ENCODE measurements around the gene FGF18.

Gene FGF18

DNA sequence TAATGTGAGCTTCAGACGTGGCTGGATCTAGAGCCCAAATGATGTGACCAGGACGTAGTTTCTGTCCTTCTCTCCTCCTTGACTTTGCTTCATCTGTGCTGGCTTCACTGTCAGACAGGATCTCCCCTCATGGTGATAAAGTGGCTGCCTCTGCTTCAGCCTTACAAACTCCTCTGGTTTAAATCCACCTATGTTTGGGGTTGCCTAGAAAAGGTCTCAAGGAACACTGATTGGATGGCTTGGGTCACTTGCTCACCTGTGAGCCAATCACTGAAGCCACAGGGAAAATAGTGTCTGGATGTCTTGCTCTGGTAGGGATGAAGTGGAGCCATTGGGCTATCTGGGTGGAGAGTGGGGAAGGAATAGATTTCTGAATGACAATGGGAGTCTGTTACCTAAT, 36.1 kb downstream of the FGF18 start:
- intact Hi-C loops (cut with DNase I; ENCODE audit: low total_unique reads): no loop called here
- TF ChIP-seq, protein P1, sequence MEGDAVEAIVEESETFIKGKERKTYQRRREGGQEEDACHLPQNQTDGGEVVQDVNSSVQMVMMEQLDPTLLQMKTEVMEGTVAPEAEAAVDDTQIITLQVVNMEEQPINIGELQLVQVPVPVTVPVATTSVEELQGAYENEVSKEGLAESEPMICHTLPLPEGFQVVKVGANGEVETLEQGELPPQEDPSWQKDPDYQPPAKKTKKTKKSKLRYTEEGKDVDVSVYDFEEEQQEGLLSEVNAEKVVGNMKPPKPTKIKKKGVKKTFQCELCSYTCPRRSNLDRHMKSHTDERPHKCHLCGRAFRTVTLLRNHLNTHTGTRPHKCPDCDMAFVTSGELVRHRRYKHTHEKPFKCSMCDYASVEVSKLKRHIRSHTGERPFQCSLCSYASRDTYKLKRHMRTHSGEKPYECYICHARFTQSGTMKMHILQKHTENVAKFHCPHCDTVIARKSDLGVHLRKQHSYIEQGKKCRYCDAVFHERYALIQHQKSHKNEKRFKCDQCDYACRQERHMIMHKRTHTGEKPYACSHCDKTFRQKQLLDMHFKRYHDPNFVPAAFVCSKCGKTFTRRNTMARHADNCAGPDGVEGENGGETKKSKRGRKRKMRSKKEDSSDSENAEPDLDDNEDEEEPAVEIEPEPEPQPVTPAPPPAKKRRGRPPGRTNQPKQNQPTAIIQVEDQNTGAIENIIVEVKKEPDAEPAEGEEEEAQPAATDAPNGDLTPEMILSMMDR (IDR thresholded peaks at IDR 0.05): no peak
- no peak overlapping the region for H3K4me3 ChIP-seq
- H3K4me1 ChIP-seq: peaks cover 0 to 6% (median 0%) of the 10 kb centered on the region in 4 donors
- H3K9me3 ChIP-seq: no peaks in the 10 kb centered on the region
- peaks cover 0 to 4% of the 10 kb centered on the region in 2 donors for H3K27me3 ChIP-seq
- no peak for DNase-seq
- H3K36me3 ChIP-seq: no peaks in the 10 kb centered on the region
- no peak overlapping the region for H3K27ac ChIP-seq

DNA sequence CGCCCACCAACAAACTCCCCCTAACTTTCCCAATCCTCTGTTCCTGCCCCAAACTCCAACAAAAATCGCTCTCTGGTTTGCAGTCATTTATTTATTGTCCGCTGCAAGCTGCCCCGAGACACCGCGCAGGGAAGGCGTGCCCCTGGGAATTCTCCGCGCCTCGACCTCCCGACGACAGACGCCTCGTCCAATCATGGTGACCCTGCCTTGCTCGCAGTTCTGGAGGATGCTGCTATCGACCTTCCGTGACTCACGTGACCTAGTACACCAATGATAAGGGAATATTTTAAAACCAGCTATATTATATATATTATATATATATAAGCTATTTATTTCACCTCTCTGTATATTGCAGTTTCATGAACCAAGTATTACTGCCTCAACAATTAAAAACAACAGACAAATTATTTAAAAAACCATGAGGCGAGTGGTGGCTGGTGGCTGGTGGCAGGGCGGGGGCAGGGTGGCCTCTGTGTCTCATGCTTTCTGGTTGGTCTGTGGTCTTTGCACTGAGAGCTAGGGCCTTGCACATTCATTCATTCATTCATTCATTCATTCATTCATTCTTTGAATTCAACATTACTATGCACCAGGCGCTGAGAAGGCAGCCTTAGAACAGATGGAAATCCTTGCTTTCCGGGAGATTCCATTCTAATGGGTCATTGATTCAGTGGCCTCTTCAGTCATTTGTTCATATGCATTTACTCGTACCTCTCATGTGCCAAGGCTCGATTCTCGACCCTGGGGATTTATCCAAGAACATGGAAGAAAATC, 37.9 kb downstream of the FGF18 start:
- no peaks in the 10 kb centered on the region for H3K9me3 ChIP-seq
- H3K27ac ChIP-seq: no peak overlapping the region
- H3K4me3 ChIP-seq: no peak overlapping the region
- peaks cover 0 to 4% of the 10 kb centered on the region in 2 donors for H3K27me3 ChIP-seq
- TF ChIP-seq, protein P1 (IDR thresholded peaks at IDR 0.05): no peak
- H3K4me1 ChIP-seq: no peaks in the 10 kb centered on the region
- no peaks in the 10 kb centered on the region for H3K36me3 ChIP-seq
- intact Hi-C loops (cut with DNase I; ENCODE audit: low total_unique reads): no loop called here
- DNase-seq: no peak

DNA sequence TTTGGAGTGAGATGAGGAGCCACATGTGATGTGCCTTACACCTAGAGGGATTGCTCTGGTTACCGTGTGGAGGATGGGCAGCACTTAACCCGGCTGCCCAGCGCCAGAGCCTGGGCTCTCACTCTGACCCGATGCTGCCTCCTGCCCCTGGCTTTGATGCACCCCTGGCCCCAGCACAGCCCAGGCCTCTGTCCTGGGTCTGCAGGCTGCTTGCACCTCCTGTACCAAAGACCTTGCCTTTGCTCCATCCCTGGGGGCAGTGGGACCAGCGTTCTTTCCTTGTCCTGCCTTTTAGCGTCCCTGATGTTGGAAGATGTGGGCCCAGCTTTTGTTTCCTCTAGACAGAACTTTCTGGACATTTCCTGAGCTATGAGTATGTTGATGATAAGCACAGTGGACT, 40.4 kb downstream of the FGF18 start:
- Histone ChIP-seq H3K4me3 (no peak overlapping the region), H3K36me3 (no peaks in the 10 kb centered on the region), H3K4me1 (no peaks in the 10 kb centered on the region), H3K9me3 (no peaks in the 10 kb centered on the region), H3K27ac (no peak overlapping the region), H3K27me3 (peaks cover 0 to 4% of the 10 kb centered on the region in 2 donors)
- intact Hi-C loops (cut with DNase I; ENCODE audit: low total_unique reads): no loop called here
- TF ChIP-seq, protein P1 (IDR thresholded peaks at IDR 0.05): no peak
- DNase-seq: no peak

DNA sequence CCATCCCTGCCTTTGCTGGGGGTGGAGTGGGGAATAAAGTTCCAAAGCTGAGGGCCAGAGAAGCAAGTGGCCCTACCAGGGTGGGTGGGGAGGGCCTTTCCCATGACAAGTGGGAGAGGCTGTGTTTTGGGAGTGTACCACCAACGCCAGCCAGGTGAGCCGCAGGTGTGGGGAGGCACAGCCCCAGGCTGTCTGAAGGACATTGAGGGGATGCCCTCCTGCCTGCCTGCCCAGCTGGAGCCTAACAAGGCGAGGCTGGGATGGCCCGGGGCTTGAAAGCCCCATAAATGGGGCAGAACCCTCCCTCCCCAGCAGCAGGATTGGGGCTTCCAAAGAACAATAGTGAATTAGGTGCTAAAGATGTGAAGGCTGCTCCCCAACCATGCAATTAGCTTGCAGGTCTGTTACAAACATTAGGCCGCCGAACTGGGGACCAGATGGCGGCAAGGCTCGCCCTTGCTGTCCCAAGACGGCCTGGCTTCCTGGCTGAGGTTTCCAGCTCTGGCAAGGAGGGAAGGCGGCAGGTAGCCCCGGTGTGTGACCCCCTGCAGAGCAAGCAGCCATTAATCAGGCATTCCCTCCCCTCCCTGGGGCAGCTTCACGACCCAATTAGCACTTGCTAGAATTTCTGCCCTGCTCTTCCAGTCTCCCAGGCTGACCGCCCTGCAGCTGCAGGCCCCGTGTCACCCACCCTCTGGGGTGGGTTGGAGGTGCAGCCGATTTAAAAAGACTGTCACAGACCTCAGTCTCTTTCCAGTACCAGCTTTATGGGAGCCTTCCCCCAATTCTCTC, 42.9 kb downstream of the FGF18 start:
- no peak overlapping the region for H3K27ac ChIP-seq
- no peak overlapping the region for H3K4me3 ChIP-seq
- no peaks in the 10 kb centered on the region for H3K9me3 ChIP-seq
- no peak for DNase-seq
- H3K4me1 ChIP-seq: no peaks in the 10 kb centered on the region
- H3K27me3 ChIP-seq: peaks cover 0 to 4% of the 10 kb centered on the region in 2 donors
- TF ChIP-seq, protein P1 (IDR thresholded peaks at IDR 0.05): no peak
- no peaks in the 10 kb centered on the region for H3K36me3 ChIP-seq
- intact Hi-C loops (cut with DNase I; ENCODE audit: low total_unique reads): no loop called here

DNA sequence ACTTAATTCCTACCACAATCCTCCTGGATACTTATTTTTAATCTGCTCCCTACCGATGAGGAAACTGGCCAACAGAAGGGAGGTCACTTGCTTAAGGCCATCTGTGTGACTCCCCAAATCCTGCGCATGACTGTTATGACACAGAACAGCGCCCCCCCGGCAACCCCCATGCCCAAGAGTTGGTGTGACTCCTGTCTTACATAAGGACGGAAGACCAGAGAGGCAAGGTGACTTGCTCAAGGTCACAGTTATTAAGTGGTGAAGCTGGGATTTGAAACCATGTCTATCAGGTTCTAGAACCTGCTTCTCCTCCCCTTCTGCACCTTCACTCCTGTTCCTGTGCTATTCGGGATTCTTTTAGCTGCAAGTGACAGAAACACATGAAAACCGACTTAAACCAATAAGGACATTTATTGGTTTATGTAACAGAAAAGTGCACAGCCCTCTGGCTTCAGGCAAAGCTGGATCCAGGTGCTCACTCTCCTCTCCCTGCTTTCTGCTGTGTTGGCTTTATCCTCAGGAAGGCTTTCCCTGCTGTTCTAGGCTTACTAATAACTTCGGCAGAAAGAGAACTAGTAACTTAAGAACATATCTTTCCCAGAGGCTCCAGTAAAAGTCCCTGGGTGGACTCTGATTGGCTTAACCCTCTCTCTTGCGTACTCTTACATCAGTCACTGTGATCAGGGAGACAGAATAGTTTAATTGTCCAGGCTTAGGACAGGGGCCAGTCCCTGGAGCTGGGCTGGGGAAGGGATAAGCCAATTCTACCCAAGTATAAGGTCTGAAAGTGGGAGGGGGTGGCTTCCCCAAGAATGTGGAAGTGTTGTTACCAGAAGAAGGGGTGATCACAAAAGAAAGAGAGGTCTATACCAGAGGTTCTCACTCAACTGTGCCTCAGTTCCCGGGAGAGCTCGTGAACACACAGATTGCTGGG, 43.7 kb downstream of the FGF18 start:
- DNase-seq: no peak
- Histone ChIP-seq H3K4me1 (no peaks in the 10 kb centered on the region), H3K4me3 (no peak overlapping the region), H3K36me3 (no peaks in the 10 kb centered on the region), H3K9me3 (no peaks in the 10 kb centered on the region), H3K27ac (no peak overlapping the region), H3K27me3 (peaks cover 0 to 4% of the 10 kb centered on the region in 2 donors)
- TF ChIP-seq, protein P1 (IDR thresholded peaks at IDR 0.05): no peak
- intact Hi-C loops (cut with DNase I; ENCODE audit: low total_unique reads): no loop called here

Data from tibial artery (tissue), 4 donors.